Fibroblast of lung (primary cell): ENCODE measurements around the gene DNAH3.

Experiments
- EZH2 ChIP-seq: IDR thresholded peaks from 2 replicates; pipeline ENCODE4 v1.5.1; 2012; ENCODE audit warnings: low read length, control low read depth, mild to moderate bottlenecking; ENCODE audit errors: missing control alignments
- TF ChIP-seq, protein P1 (sequence below), 2 donors: IDR thresholded peaks in 1 of 2; conservative IDR thresholded peaks in 1 of 2; 1 replicate in 1 of 2; 2 replicates in 1 of 2; pipeline ENCODE4 v1.5.1; 2011 to 2012; ENCODE audit warnings: low read length in 2 of 2, control low read depth in 1 of 2, inconsistent platforms in 1 of 2, low read depth in 1 of 2, mild to moderate bottlenecking in 1 of 2

DNA sequence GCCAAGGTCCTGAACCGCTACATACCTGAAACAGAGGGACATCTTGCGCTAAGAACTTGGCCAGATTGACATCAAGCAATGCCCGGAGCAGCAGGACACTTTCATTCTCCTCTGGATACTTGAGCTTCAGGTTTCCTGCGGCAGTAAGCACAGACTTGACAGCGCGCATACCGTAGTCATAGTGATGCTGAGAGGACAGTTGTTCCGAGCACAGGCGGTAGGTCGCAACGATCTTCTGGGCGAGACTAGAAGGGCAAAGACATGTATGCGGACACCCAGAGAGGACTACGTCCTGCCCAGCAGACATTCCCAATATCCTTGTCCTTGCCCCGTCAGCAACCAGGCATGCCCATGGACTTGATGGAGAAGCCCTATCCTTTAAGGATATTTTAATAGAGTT is 112.9 kb downstream of the DNAH3 start:
- TF ChIP-seq, protein P1, sequence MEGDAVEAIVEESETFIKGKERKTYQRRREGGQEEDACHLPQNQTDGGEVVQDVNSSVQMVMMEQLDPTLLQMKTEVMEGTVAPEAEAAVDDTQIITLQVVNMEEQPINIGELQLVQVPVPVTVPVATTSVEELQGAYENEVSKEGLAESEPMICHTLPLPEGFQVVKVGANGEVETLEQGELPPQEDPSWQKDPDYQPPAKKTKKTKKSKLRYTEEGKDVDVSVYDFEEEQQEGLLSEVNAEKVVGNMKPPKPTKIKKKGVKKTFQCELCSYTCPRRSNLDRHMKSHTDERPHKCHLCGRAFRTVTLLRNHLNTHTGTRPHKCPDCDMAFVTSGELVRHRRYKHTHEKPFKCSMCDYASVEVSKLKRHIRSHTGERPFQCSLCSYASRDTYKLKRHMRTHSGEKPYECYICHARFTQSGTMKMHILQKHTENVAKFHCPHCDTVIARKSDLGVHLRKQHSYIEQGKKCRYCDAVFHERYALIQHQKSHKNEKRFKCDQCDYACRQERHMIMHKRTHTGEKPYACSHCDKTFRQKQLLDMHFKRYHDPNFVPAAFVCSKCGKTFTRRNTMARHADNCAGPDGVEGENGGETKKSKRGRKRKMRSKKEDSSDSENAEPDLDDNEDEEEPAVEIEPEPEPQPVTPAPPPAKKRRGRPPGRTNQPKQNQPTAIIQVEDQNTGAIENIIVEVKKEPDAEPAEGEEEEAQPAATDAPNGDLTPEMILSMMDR (conservative IDR thresholded peaks at IDR 0.05 in 1 of 2, IDR thresholded peaks at IDR 0.05 in 1 of 2; ENCODE audit: low read depth in 1 of 2, low read length in 2 of 2): no peak
- TF ChIP-seq EZH2: no peak
